Fibroblast of villous mesenchyme (primary cell): ENCODE results near the gene RAPGEF5. TPM values are rescaled to one million over a fixed set of nuclear protein-coding genes. Genes with fewer than 3 reads are reported as not detected.

Experiments used
- DNase-seq: peaks from one replicate; pipeline ENCODE4 v3.0.0-alpha.2; 2010; ENCODE audit warnings: low read depth
- H3K4me3 ChIP-seq: 2 replicates; pipeline ENCODE4 v1.5.1; 2011; ENCODE audit warnings: low read depth, mild to moderate bottlenecking, low read length
- CTCF ChIP-seq: IDR thresholded peaks from 2 replicates; pipeline ENCODE4 v1.5.1; 2012; ENCODE audit warnings: low read depth, mild to moderate bottlenecking, low read length; ENCODE audit not compliant: insufficient read depth
- total RNA-seq: library from RNA; depleted of rRNA; stranded (reverse); fragments of >200 nt; gene quantifications from 2 replicates; pipeline ENCODE4 v1.2.3, GENCODE V29; 2012

RAPGEF5 gene
- total RNA-seq, 1 donor = 0.86 TPM

- TF ChIP-seq CTCF = no peak
- no peak for DNase-seq
- no peak overlapping the region for H3K4me3 ChIP-seq
These were observed 17.1 kb downstream of the RAPGEF5 start for GRCh38 chr7:22339725-22340390.

- DNase-seq = no peak
- no peak for TF ChIP-seq CTCF
- H3K4me3 ChIP-seq = no peak overlapping the region
These were observed 18.1 kb downstream of the RAPGEF5 start for GRCh38 chr7:22338877-22339276.

GRCh38 chr7:22338411-22338810 lies 18.5 kb downstream of the RAPGEF5 start:
- TF ChIP-seq CTCF = no peak
- DNase-seq = no peak
- H3K4me3 ChIP-seq = no peak overlapping the region

- H3K4me3 ChIP-seq = no peak overlapping the region
- TF ChIP-seq CTCF = no peak
- DNase-seq = no peak
These were observed 23.2 kb downstream of the RAPGEF5 start for GRCh38 chr7:22333680-22334141.

- TF ChIP-seq CTCF = no peak
- DNase-seq = no peak
- no peak overlapping the region for H3K4me3 ChIP-seq
These were observed 24.5 kb downstream of the RAPGEF5 start for GRCh38 chr7:22332461-22332870.

- no peak for TF ChIP-seq CTCF
- no peak for DNase-seq
- no peak overlapping the region for H3K4me3 ChIP-seq
These were observed 25.2 kb downstream of the RAPGEF5 start for GRCh38 chr7:22331704-22332103.

GRCh38 chr7:22330903-22331302 lies 26.1 kb downstream of the RAPGEF5 start:
- no peak for TF ChIP-seq CTCF
- DNase-seq = no peak

More at GRCh38 chr7:22330903-22331302, 26.1 kb downstream of the RAPGEF5 start:
- no peak overlapping the region for H3K4me3 ChIP-seq
